WTC11 (cell line): ENCODE measurements around the gene SELENON. TPM values are rescaled to one million over a fixed set of nuclear protein-coding genes. Genes with fewer than 3 reads are reported as not detected.

Experiments used
- ATAC-seq: fragments of 200-7000 bp; cut with Tn5 transposase; 2 replicates; pipeline ENCODE4 v1.10.0; 2021; ENCODE audit warnings: mild to moderate bottlenecking, moderate library complexity
- CTCF ChIA-PET: fragments of 300-600 bp; sonication (Branson Sonifier 250); formaldehyde crosslinking; loops from one replicate; lab custom pipeline; 2021; ENCODE audit warnings: antibody characterized with exemption; lab: Charles Lee
- POLR2A ChIA-PET: fragments of 350-600 bp; sonication (Branson Sonifier 250); formaldehyde crosslinking; loops from one replicate; lab custom pipeline; 2021; ENCODE audit warnings: antibody characterized with exemption; lab: Charles Lee
- DNase-seq: peaks from one replicate; pipeline ENCODE4 v3.0.0; 2021; ENCODE audit warnings: low spot score
- H3K27ac Mint-ChIP-seq: 2 replicates; pipeline ENCODE4 v1.8.0; 2021; ENCODE audit warnings: mixed read lengths
- H3K27me3 Mint-ChIP-seq: 2 replicates; pipeline ENCODE4 v1.8.0; 2021; ENCODE audit warnings: low read depth, mild to moderate bottlenecking, moderate library complexity, mixed read lengths
- H3K36me3 Mint-ChIP-seq: 2 replicates; pipeline ENCODE4 v1.8.0; 2021; ENCODE audit warnings: mixed read lengths
- H3K4me1 Mint-ChIP-seq: 2 replicates; pipeline ENCODE4 v1.8.0; 2022; ENCODE audit warnings: mixed read lengths
- H3K4me3 Mint-ChIP-seq: 2 replicates; pipeline ENCODE4 v1.8.0; 2021; ENCODE audit warnings: mild to moderate bottlenecking, moderate library complexity, mixed read lengths
- H3K9me3 Mint-ChIP-seq: 2 replicates; pipeline ENCODE4 v1.8.0; 2021; ENCODE audit warnings: mixed read lengths
- CREM ChIP-seq: sonication (generic); formaldehyde crosslinking; IDR thresholded peaks from 2 replicates; pipeline ENCODE4 v1.8.1; 2022; ENCODE audit warnings: mild to moderate bottlenecking, missing genetic modification reagents, moderate library complexity
- E2F1 ChIP-seq: sonication (generic); formaldehyde crosslinking; IDR thresholded peaks from 2 replicates; pipeline ENCODE4 v1.8.0; 2022; ENCODE audit warnings: mild to moderate bottlenecking, missing genetic modification reagents
- ELF4 ChIP-seq: sonication (generic); formaldehyde crosslinking; IDR thresholded peaks from 2 replicates; pipeline ENCODE4 v1.8.1; 2022; ENCODE audit warnings: low read depth, mild to moderate bottlenecking, moderate library complexity, missing genetic modification reagents
- FOXJ3 ChIP-seq: sonication (generic); formaldehyde crosslinking; IDR thresholded peaks from 2 replicates; pipeline ENCODE4 v1.9.0; 2021; ENCODE audit warnings: missing genetic modification reagents, mild to moderate bottlenecking, borderline replicate concordance
- HMGA2 ChIP-seq: fragments of 250-450 bp; sonication (Bioruptor Pico); IDR thresholded peaks from 2 replicates; pipeline ENCODE4 v1.4.0; 2021; ENCODE audit warnings: mild to moderate bottlenecking, moderate library complexity
- JAZF1 ChIP-seq: fragments of 250-450 bp; sonication (Bioruptor Pico); IDR thresholded peaks from 2 replicates; pipeline ENCODE4 v1.9.0; 2021; ENCODE audit warnings: moderate library complexity, mild to moderate bottlenecking, inconsistent platforms
- MXD4 ChIP-seq: fragments of 250-450 bp; sonication (Bioruptor Pico); IDR thresholded peaks from 2 replicates; pipeline ENCODE4 v1.8.0; 2021; ENCODE audit warnings: mild to moderate bottlenecking, moderate library complexity, borderline replicate concordance
- PRDM15 ChIP-seq: sonication (generic); formaldehyde crosslinking; IDR thresholded peaks from 2 replicates; pipeline ENCODE4 v1.8.0; 2022; ENCODE audit warnings: missing genetic modification reagents
- SMAD3 ChIP-seq: sonication (generic); formaldehyde crosslinking; IDR thresholded peaks from 2 replicates; pipeline ENCODE4 v1.8.0; 2022; ENCODE audit warnings: missing genetic modification reagents, mild to moderate bottlenecking, borderline replicate concordance
- TEAD4 ChIP-seq: sonication (generic); formaldehyde crosslinking; IDR thresholded peaks from 2 replicates; pipeline ENCODE4 v1.8.0; 2022; ENCODE audit warnings: mild to moderate bottlenecking, missing genetic modification reagents
- ZBTB43 ChIP-seq: sonication (generic); formaldehyde crosslinking; IDR thresholded peaks from 2 replicates; pipeline ENCODE4 v1.8.1; 2023; ENCODE audit warnings: mild to moderate bottlenecking, missing genetic modification reagents
- ZNF232 ChIP-seq: sonication (generic); formaldehyde crosslinking; IDR thresholded peaks from 2 replicates; pipeline ENCODE4 v1.8.0; 2022; ENCODE audit warnings: mild to moderate bottlenecking, missing genetic modification reagents
- ZNF263 ChIP-seq: sonication (generic); formaldehyde crosslinking; IDR thresholded peaks from 2 replicates; pipeline ENCODE4 v1.8.1; 2022; ENCODE audit warnings: low read depth, mild to moderate bottlenecking, moderate library complexity, missing genetic modification reagents
- ZNF281 ChIP-seq: sonication (generic); formaldehyde crosslinking; IDR thresholded peaks from 2 replicates; pipeline ENCODE4 v1.8.0; 2023; ENCODE audit warnings: mild to moderate bottlenecking, missing genetic modification reagents
- ZSCAN18 ChIP-seq: fragments of 250-450 bp; sonication (Bioruptor Pico); IDR thresholded peaks from 2 replicates; pipeline ENCODE4 v2.1.2; 2022; ENCODE audit warnings: mild to moderate bottlenecking, moderate library complexity
- total RNA-seq: library from RNA; stranded (reverse); gene quantifications from 3 replicates; pipeline ENCODE4 v1.2.3, GENCODE V29; 2021

SELENON gene
- total RNA-seq, 1 experiment from 2014 or later = 80.2 TPM

- TF ChIP-seq ELF4 (no peak), ZNF263 (no peak)
- TF ChIP-seq, all 79 proteins: peak for 0
These were observed 25.7 kb upstream of the SELENON start (continued) for GRCh38 chr1:25774206-25774803.

- ChIA-PET CTCF (interaction anchor here (0.6 to 1.9 kb wide), 5 partner anchors 25 to 156 kb away, joined by 3 to 9 read pairs (median 3); partner anchors contain the start of gene SELENON), POLR2A (no interaction called here)
- ATAC-seq (no peak), DNase-seq (no peak)
- Mint-ChIP-seq H3K36me3 (no peaks in the 10 kb centered on the region), H3K27ac (peak overlapping the region; percentile 10; the same call in 1 of the 2 replicates), H3K27me3 (peaks cover 5% of the 10 kb centered on the region; the same call in 1 of the 2 replicates), H3K4me3 (no peak overlapping the region), H3K4me1 (peaks cover 69% of the 10 kb centered on the region), H3K9me3 (no peaks in the 10 kb centered on the region)
- TF ChIP-seq JAZF1 (no peak), CREM (CRISPR knock-in tag) (no peak), MXD4 (CRISPR knock-in tag) (no peak), PRDM15 (CRISPR knock-in tag) (no peak), HMGA2 (CRISPR knock-in tag) (no peak), SMAD3 (no peak), TEAD4 (CRISPR knock-in tag) (no peak), ZNF232 (CRISPR knock-in tag) (no peak), ZNF281 (CRISPR knock-in tag) (no peak), E2F1 (CRISPR knock-in tag) (no peak), ZBTB43 (CRISPR knock-in tag) (no peak), FOXJ3 (no peak), ZSCAN18 (no peak)
These were observed 24.8 kb upstream of the SELENON start for GRCh38 chr1:25774921-25775771.
